ENCODE measurements around the gene VSX2. TPM values are rescaled to one million over a fixed set of nuclear protein-coding genes. Genes with fewer than 3 reads are reported as not detected.
"Not testable (repeated sequence)": the region's sequence is repeated elsewhere in the genome, so short reads cannot be mapped to it uniquely, and the experiment has no call there.

Gene VSX2
- total RNA-seq, 1 donor, result not detected

DNA sequence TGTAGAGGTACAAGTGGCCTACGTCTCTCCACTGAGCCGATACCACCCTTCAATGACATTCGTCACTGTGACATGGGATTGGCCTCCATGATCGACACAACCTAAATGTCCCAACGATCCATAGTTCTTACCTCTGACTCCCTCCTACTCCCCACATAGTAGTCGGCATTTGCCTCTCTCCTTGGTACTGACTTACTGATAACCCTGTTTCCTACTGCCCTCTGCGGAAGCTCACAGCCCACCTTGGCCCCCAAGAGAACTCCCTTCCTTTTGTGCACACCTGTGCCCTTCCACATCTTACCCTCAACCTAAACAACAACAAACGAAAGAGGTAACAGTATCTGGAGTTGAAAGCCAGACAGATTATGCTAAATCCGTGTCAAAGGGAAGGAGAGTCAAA is 23.9 kb downstream of the VSX2 start:
- H3K4me3 ChIP-seq (ENCODE audit: low read depth, low read length), result no peak overlapping the region
- TF ChIP-seq, protein P1, sequence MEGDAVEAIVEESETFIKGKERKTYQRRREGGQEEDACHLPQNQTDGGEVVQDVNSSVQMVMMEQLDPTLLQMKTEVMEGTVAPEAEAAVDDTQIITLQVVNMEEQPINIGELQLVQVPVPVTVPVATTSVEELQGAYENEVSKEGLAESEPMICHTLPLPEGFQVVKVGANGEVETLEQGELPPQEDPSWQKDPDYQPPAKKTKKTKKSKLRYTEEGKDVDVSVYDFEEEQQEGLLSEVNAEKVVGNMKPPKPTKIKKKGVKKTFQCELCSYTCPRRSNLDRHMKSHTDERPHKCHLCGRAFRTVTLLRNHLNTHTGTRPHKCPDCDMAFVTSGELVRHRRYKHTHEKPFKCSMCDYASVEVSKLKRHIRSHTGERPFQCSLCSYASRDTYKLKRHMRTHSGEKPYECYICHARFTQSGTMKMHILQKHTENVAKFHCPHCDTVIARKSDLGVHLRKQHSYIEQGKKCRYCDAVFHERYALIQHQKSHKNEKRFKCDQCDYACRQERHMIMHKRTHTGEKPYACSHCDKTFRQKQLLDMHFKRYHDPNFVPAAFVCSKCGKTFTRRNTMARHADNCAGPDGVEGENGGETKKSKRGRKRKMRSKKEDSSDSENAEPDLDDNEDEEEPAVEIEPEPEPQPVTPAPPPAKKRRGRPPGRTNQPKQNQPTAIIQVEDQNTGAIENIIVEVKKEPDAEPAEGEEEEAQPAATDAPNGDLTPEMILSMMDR (IDR thresholded peaks at IDR 0.05; ENCODE audit: insufficient read depth, low read length), result no peak
- DNase-seq (ENCODE audit: low read depth), result no peak

DNA sequence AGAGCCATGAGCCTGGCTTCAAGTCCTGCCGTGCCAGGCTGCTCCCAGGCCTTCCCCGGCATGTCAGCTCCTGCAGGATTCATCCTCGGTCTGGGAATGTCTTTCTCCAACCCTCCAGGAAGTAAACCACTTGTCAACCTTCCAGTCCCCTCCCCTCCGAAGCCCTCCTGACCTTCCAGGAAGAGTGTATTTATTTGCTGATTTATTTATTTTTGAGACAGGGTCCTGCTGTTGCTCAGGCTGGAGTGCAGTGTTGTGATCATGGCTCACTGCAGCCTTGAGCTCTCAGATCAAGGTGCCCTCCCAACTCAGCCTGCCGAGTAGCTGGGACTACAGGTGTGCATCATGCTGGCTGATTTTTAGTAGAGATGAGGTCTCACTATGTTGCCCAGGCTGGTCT is 24.7 kb downstream of the VSX2 start:
- TF ChIP-seq, protein P1 (IDR thresholded peaks at IDR 0.05; ENCODE audit: insufficient read depth, low read length), result no peak
- no peak overlapping the region for H3K4me3 ChIP-seq (ENCODE audit: low read depth, low read length)
- no peak for DNase-seq (ENCODE audit: low read depth)

DNA sequence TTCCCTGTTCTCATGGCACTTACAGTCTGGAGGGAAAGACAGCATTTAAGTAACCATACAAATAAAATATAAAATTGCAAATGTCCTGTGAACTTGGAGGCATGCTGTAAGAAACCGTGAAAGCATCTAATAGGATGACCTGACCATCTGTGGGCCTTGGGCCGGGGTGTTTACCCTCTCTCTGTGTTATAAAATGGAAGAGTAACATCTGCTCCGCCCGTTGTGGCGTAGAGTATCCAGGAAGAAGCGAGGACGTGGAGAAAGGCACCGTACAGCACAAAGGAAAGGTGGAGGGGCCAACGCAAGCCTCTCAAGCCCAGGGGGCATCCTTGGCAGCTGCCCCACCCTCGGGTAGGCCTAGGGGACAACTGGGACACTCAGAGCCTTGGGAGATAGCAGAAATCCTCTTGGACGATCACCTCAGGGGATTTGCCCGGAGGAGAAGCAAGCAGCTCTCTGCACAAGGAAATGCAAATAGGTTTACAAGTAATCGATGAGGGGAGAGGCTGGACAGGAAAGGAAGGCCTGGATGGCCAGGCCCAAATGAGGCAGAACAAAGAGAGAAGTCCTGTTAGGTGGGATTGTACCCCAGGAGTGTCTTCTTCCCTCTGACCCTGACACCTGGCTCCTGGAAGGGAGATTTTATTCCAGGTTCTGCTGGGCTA is 26.2 kb downstream of the VSX2 start:
- DNase-seq (ENCODE audit: low read depth), result no peak
- no peak overlapping the region for H3K4me3 ChIP-seq (ENCODE audit: low read depth, low read length)
- TF ChIP-seq, protein P1 (IDR thresholded peaks at IDR 0.05; ENCODE audit: insufficient read depth, low read length), result no peak

DNA sequence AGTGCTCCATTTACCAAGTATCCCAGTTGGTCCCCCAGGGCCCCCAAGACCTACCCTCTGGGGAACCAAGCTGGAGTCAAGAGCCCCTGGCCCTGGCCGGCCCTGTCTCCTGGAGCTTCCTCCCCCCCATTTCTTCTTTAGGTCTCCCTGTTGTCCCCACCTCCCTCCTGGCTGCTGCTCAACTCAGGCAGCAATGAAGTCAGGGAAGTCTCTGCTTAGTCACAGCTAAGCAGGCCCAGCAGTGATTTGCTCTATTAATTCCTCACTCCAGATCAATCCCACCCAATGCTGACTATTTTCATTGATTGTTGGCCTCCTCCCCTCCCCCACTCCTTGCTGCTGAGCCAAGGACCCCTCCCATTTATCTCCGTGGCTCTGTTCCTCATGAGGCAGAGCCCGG is 28.3 kb downstream of the VSX2 start:
- no peak overlapping the region for H3K4me3 ChIP-seq (ENCODE audit: low read depth, low read length)
- DNase-seq (ENCODE audit: low read depth), result no peak
- TF ChIP-seq, protein P1 (IDR thresholded peaks at IDR 0.05; ENCODE audit: insufficient read depth, low read length), result no peak

DNA sequence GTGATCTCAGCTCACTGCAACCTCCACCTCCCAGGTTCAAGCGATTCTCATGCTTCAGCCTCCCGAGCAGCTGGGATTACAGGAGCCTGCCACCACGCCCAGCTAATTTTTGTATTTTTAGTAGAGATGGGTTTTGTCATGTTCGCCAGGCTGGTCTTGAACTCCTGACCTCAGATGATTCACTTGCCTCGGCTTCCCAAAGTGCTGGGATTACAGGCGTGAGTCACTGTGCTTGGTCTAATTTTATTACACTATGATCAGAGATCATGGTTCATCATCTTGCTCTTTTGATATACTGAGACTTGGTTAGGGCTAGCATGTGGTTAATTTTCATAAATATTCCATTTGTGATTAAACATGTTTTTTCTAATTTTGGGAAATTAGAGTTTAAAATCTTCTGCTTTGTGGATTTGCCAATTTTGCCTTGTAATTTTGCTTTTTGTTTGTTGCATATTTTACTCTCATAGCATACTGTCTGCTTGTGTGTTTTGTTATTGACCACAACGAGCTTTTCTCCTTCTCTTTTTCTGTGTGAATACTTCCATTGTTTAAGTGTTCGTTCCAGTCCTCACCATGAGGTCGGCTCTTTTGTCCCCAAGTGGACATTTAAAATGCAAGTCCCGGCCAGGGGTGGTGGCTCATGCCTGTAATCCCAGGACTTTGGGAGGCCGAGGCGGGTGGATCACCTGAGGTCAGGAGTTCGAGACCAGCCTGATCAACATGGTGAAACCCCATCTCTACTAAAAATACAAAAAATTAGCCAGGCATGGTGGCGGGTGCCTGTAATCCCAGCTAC is 31.3 kb downstream of the VSX2 start:
- DNase-seq (ENCODE audit: low read depth), result peak; percentile 63
- H3K4me3 ChIP-seq (ENCODE audit: low read depth, low read length), result not testable (repeated sequence)

DNA sequence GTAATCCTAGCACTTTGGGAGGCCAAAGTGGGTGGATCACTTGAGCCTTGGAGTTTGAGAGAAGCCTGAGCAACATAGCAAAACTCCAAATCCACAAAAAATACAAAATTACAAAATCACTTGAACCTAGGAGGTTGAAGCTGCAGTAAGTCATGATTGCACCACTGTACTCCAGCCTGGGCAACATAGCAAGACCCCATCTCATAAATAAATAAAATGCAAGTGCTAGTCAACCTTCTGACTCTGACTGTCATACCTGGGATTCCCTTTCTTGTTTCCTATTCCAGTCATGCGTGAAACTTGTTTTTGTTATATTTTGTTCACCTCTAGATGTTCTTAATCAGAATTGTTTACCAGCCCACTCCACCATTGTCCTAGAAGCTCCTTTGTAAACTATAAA is 32.1 kb downstream of the VSX2 start:
- no peak for DNase-seq (ENCODE audit: low read depth)
- TF ChIP-seq, protein P1 (IDR thresholded peaks at IDR 0.05; ENCODE audit: insufficient read depth, low read length), result no peak
- no peak overlapping the region for H3K4me3 ChIP-seq (ENCODE audit: low read depth, low read length)

DNA sequence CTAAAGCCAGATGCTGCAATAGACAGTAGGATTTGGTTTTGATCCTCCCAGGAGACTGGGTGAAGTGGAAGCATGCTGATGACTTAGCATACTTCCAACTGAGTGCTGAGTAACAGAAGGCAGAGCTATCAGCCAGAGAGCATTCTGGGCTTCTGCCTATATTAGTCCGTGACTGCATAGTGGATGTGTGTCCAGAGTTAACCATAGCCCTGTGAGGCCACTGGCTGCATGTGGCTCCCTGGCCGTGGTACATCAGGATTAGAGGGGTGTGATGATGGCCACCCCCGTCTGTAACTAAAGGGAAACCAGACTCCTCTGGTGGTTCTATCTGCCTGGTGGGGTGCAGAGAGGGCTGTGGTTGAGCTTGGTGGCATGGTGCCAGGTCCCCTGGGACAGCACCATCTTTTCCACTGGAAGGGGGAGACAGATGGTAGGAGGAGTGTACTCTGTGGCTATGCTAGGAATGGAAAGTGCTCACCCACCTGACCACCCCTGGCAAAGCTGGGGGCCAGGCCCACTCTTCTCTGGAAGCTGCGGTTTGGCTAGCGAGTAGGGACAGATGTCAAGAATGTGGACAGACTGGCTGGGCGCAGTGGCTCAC is 36.1 kb downstream of the VSX2 start:
- peak; percentile 93 for DNase-seq (ENCODE audit: low read depth)
- TF ChIP-seq, protein P1 (IDR thresholded peaks at IDR 0.05; ENCODE audit: insufficient read depth, low read length), result no peak
- no peak overlapping the region for H3K4me3 ChIP-seq (ENCODE audit: low read depth, low read length)
